Measurements from ENCODE around the gene CAMK2D. TPM values are rescaled to one million over a fixed set of nuclear protein-coding genes. Genes with fewer than 3 reads are reported as not detected.

Gene CAMK2D
- total RNA-seq, 2 experiments from 2014 or later, result 62.8 to 66.1 TPM

GRCh38 chr4:113579360-113579759 lies 182.2 kb downstream of the CAMK2D start:
- no peak for ATAC-seq
- H3K27ac Mint-ChIP-seq, result no peak overlapping the region
- H3K9me3 Mint-ChIP-seq, result no peaks in the 10 kb centered on the region
- POLR2A ChIA-PET, result no interaction called here
- H3K27me3 Mint-ChIP-seq, result no peaks in the 10 kb centered on the region
- intact Hi-C loops (cut with micrococcal nuclease), result no loop called here
- DNase-seq, result no peak
- H3K36me3 Mint-ChIP-seq (ENCODE audit: low read depth), result peaks cover 25% of the 10 kb centered on the region
- peaks cover 44% of the 10 kb centered on the region for H3K4me1 Mint-ChIP-seq (ENCODE audit: low read depth)
- H3K4me3 Mint-ChIP-seq, result no peak overlapping the region
- no peak for TF ChIP-seq CTCF (IDR thresholded peaks at IDR 0.05)
- CTCF ChIA-PET, result interaction anchor here (1.0 to 2.3 kb wide), 2 partner anchors 12 to 32 kb away, joined by 3 to 9 read pairs; no protein-coding TSS in a partner anchor

- ChIA-PET CTCF (interaction anchor here (1.2 to 2.3 kb wide), 3 partner anchors 28 to 35 kb away, joined by 3 to 9 read pairs (median 4); no protein-coding TSS in a partner anchor), POLR2A (no interaction called here)
- peaks cover 4% of the 10 kb centered on the region for H3K9me3 Mint-ChIP-seq
- no peak for TF ChIP-seq CTCF (IDR thresholded peaks at IDR 0.05)
- peaks cover 50% of the 10 kb centered on the region for H3K4me1 Mint-ChIP-seq (ENCODE audit: low read depth)
- no peaks in the 10 kb centered on the region for H3K27me3 Mint-ChIP-seq
- no peak overlapping the region for H3K4me3 Mint-ChIP-seq
- ATAC-seq (no peak), DNase-seq (no peak)
- intact Hi-C loops (cut with micrococcal nuclease), result no loop called here
- H3K36me3 Mint-ChIP-seq (ENCODE audit: low read depth), result peaks cover 34% of the 10 kb centered on the region
- H3K27ac Mint-ChIP-seq, result peak overlapping the region; percentile 34
These were observed 184.4 kb downstream of the CAMK2D start for GRCh38 chr4:113576947-113577678.

- intact Hi-C loops (cut with micrococcal nuclease), result no loop called here
- H3K4me1 Mint-ChIP-seq (ENCODE audit: low read depth), result peaks cover 54% of the 10 kb centered on the region
- no peak for TF ChIP-seq CTCF (IDR thresholded peaks at IDR 0.05)
- ATAC-seq (no peak), DNase-seq (no peak)
- POLR2A ChIA-PET, result no interaction called here
- no peaks in the 10 kb centered on the region for H3K27me3 Mint-ChIP-seq
- H3K9me3 Mint-ChIP-seq, result peaks cover 4% of the 10 kb centered on the region
- no peak overlapping the region for H3K4me3 Mint-ChIP-seq
- H3K36me3 Mint-ChIP-seq (ENCODE audit: low read depth), result peaks cover 33% of the 10 kb centered on the region
- CTCF ChIA-PET, result interaction anchor here (0.9 to 1.4 kb wide), 3 partner anchors 9 to 13 kb away, joined by 3 read pairs; no protein-coding TSS in a partner anchor
- no peak overlapping the region for H3K27ac Mint-ChIP-seq
These were observed 186.1 kb downstream of the CAMK2D start for GRCh38 chr4:113575401-113575800.

GRCh38 chr4:113574636-113575103 lies 186.9 kb downstream of the CAMK2D start:
- H3K4me1 Mint-ChIP-seq (ENCODE audit: low read depth), result peaks cover 49% of the 10 kb centered on the region
- intact Hi-C loops (cut with micrococcal nuclease), result no loop called here

More at GRCh38 chr4:113574636-113575103, 186.9 kb downstream of the CAMK2D start:
- POLR2A ChIA-PET, result no interaction called here
- Mint-ChIP-seq H3K27ac (no peak overlapping the region), H3K27me3 (no peaks in the 10 kb centered on the region), H3K9me3 (peaks cover 4% of the 10 kb centered on the region), H3K4me3 (no peak overlapping the region), H3K36me3 (ENCODE audit: low read depth) (peaks cover 32% of the 10 kb centered on the region)
- CTCF ChIA-PET, result interaction anchor here (1.1 to 1.3 kb wide), 2 partner anchors 8 to 37 kb away, joined by 3 read pairs; no protein-coding TSS in a partner anchor
- TF ChIP-seq CTCF (IDR thresholded peaks at IDR 0.05), result no peak
- ATAC-seq (no peak), DNase-seq (no peak)
